Activated T-cell treated with anti-CD3 and anti-CD28 coated beads, Interleukin-2, amount 50 U/mL, for 72 hours (primary cell): Measurements from ENCODE around the gene PRKG1. TPM values are rescaled to one million over a fixed set of nuclear protein-coding genes. Genes with fewer than 3 reads are reported as not detected.

Source experiments
- ATAC-seq, 2 donors: fragments of 150-1000 bp; cut with Tn5 transposase; replicated peaks in 1 of 2; 2 replicates each; pipeline ENCODE4 v1.10.0; 2021; ENCODE audit warnings: moderate library complexity in 2 of 2, mild to moderate bottlenecking in 1 of 2
- DNase-seq, 2 donors: peaks; one replicate each; pipeline ENCODE4 v3.0.0; 2021 to 2022; ENCODE audit warnings: mixed read lengths in 1 of 2
- H3K27ac Mint-ChIP-seq: one replicate; pipeline ENCODE4 v1.8.0; 2022; ENCODE audit warnings: mild to moderate bottlenecking, moderate library complexity, mixed read lengths
- H3K27me3 Mint-ChIP-seq: one replicate; pipeline ENCODE4 v1.8.0; 2022; ENCODE audit warnings: low read depth, mixed read lengths
- H3K36me3 Mint-ChIP-seq, 2 donors: one replicate each; pipeline ENCODE4 v1.8.0; 2022; ENCODE audit warnings: mixed read lengths in 2 of 2, mild to moderate bottlenecking in 1 of 2; ENCODE audit not compliant: insufficient read depth in 2 of 2
- H3K4me1 Mint-ChIP-seq: one replicate; pipeline ENCODE4 v1.8.0; 2022; ENCODE audit warnings: low read depth, mixed read lengths
- H3K4me3 Mint-ChIP-seq, 2 donors: one replicate each; pipeline ENCODE4 v1.8.0; 2022; ENCODE audit warnings: mild to moderate bottlenecking in 2 of 2, mixed read lengths in 2 of 2, moderate library complexity in 2 of 2
- H3K9me3 Mint-ChIP-seq, 2 donors: one replicate each; pipeline ENCODE4 v1.8.0; 2022; ENCODE audit warnings: mixed read lengths in 2 of 2
- total RNA-seq, 2 donors: library from RNA; stranded (reverse); gene quantifications; one replicate each; pipeline ENCODE4 v1.2.3, GENCODE V29; 2022

Gene PRKG1
- total RNA-seq, 2 donors from 2014 or later: not detected

DNA sequence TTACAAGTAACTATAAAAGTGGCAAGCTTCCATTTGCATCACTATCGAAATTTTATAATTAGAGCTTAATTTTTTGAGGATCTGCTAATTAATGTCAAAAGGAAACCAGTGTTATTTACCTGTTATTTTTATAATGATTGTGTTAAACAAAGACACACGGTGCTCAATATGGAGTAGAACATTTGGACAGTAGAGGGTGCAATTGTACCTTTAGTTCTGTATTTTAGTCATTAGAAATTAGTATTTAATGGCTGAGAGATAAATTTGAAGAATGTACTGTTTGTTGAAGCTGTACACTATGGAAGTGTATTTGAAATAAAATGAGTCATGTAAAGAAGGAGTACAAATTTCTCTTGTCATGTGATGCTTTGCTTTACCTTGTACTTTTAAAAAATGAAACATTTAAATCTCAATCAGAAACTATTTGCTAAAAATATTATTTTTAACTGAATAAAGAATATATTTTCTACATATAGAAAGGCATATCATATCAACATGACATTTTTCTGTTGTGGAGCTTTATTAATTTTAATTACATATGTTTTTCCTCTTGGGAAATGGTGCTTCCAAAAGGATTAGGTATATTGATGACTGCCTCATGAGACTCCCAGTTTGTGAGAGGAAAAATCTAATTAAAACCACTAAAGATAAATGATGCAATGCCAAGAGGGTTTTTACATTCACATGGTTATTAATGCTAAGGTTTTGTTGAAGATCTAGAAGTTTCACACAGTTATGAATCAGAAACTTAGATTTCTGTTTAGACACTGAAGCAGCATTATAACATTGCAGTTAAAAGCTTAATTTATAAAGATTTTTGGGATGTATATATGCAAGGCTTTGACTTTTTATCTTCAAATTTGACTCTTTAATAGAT, 10.4 kb upstream of the PRKG1 start:
- H3K4me3 Mint-ChIP-seq: no peak overlapping the region
- ATAC-seq (no peak), DNase-seq (no peak)
- no peak overlapping the region for H3K27ac Mint-ChIP-seq
- H3K27me3 Mint-ChIP-seq: peaks cover 4% of the 10 kb centered on the region
- no peaks in the 10 kb centered on the region for H3K4me1 Mint-ChIP-seq
- H3K36me3 Mint-ChIP-seq: no peaks in the 10 kb centered on the region
- no peaks in the 10 kb centered on the region for H3K9me3 Mint-ChIP-seq

- H3K9me3 Mint-ChIP-seq: no peaks in the 10 kb centered on the region
- no peak overlapping the region for H3K27ac Mint-ChIP-seq
- H3K4me1 Mint-ChIP-seq: no peaks in the 10 kb centered on the region
- DNase-seq (no peak), ATAC-seq (no peak)
- peaks cover 4% of the 10 kb centered on the region for H3K27me3 Mint-ChIP-seq
- no peak overlapping the region for H3K4me3 Mint-ChIP-seq
- H3K36me3 Mint-ChIP-seq: no peaks in the 10 kb centered on the region
These were observed 8.1 kb upstream of the PRKG1 start for GRCh38 chr10:51066231-51066630.

- H3K9me3 Mint-ChIP-seq: no peaks in the 10 kb centered on the region
- peaks cover 13% of the 10 kb centered on the region for H3K4me1 Mint-ChIP-seq
- no peak overlapping the region for H3K27ac Mint-ChIP-seq
- no peak overlapping the region for H3K4me3 Mint-ChIP-seq
- ATAC-seq: no peak
- no peaks in the 10 kb centered on the region for H3K36me3 Mint-ChIP-seq
- H3K27me3 Mint-ChIP-seq: peaks cover 45% of the 10 kb centered on the region
- no peak for DNase-seq
These were observed 2.1 kb upstream of the PRKG1 start for GRCh38 chr10:51072210-51072609.

- no peaks in the 10 kb centered on the region for H3K9me3 Mint-ChIP-seq
- no peak overlapping the region for H3K27ac Mint-ChIP-seq
- peak overlapping the region; percentile 29 to 92 for H3K4me3 Mint-ChIP-seq
- peaks cover 13% of the 10 kb centered on the region for H3K4me1 Mint-ChIP-seq
- no peak for ATAC-seq
- H3K36me3 Mint-ChIP-seq: no peaks in the 10 kb centered on the region
- DNase-seq: no peak
- H3K27me3 Mint-ChIP-seq: peaks cover 45% of the 10 kb centered on the region
These were observed 1.3 kb upstream of the PRKG1 start for GRCh38 chr10:51072921-51073434.

GRCh38 chr10:51073453-51074237, 642 bp upstream of the PRKG1 start:
- peak in 1 of 2 donors; percentile 0 for DNase-seq
- no peaks in the 10 kb centered on the region for H3K9me3 Mint-ChIP-seq
- peaks cover 45% of the 10 kb centered on the region for H3K27me3 Mint-ChIP-seq
- H3K4me1 Mint-ChIP-seq: peaks cover 13% of the 10 kb centered on the region
- H3K36me3 Mint-ChIP-seq: no peaks in the 10 kb centered on the region
- peak overlapping the region; percentile 81 to 92 for H3K4me3 Mint-ChIP-seq
- ATAC-seq: peak; percentile 7 to 18
- H3K27ac Mint-ChIP-seq: no peak overlapping the region

DNA sequence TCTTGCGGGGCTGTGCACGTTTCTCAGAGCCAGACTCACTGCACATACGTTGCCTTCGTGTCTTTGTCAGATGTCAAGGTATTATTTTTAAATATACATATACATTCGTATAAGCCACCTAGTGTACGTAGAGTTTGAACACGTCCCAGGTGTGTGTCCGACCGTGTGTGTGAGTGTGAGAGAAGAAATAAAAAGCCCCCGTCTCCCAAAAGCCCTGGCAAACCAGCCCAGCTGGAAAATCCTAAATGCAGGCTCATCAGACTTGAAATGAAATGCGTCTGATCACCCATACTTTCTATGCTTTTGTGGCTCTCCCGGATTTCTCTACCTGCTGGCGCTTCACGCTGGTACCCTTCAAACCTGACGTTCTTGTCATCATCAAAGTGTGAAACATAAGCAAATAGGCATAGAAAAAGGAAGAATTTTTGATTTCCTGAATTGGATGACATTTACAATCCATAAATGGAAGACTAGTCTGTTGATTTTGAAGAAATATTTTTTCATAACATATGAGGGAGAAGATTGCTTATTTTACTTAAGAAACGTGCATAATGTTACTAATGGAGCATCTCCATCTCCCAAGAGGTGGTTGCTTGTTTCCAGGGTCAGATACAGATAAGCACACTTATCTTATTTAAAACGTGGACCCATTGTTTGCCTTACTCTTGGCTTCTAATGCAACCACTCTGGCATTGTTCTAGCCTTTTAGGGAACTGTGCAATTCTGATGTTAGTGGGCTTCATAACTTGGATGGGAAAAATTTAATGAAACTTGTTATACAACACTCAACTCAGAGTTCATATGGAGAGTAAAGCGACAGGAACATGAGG, 971 bp downstream of the PRKG1 start:
- H3K9me3 Mint-ChIP-seq: no peaks in the 10 kb centered on the region
- ATAC-seq (no peak), DNase-seq (no peak)
- H3K36me3 Mint-ChIP-seq: no peaks in the 10 kb centered on the region
- peak overlapping the region; percentile 81 to 92 for H3K4me3 Mint-ChIP-seq
- H3K4me1 Mint-ChIP-seq: peaks cover 13% of the 10 kb centered on the region
- no peak overlapping the region for H3K27ac Mint-ChIP-seq
- peaks cover 46% of the 10 kb centered on the region for H3K27me3 Mint-ChIP-seq

GRCh38 chr10:51075873-51076229, 1.6 kb downstream of the PRKG1 start:
- no peaks in the 10 kb centered on the region for H3K36me3 Mint-ChIP-seq
- no peak overlapping the region for H3K4me3 Mint-ChIP-seq
- DNase-seq (no peak), ATAC-seq (no peak)
- H3K27me3 Mint-ChIP-seq: peaks cover 52% of the 10 kb centered on the region
- H3K27ac Mint-ChIP-seq: no peak overlapping the region
- H3K9me3 Mint-ChIP-seq: no peaks in the 10 kb centered on the region
- H3K4me1 Mint-ChIP-seq: peaks cover 13% of the 10 kb centered on the region

DNA sequence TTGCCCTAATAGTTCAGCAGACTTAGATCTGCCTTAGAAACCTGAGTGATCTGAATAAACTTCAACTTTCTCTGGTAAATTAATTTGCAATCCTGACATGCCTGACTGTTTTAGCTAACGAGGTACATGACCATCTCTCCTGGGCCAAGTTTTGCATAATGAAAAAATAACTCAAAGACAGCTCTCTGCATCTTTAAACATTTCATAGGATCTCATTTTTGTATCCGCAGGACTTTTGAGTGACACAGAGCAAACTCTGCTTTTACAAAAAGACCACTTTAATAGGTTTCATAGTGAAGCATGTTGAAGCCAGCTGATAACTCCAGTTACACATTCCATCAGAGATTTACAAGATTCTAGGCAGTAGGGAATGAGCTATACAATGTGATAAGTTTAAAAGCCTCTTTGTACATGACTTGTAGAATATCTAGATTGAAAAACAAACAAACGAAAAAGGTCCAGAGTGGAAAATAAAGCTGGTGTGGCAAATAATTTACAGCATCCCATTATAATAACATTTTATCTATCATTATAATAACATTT, 2.1 kb downstream of the PRKG1 start:
- no peak for ATAC-seq
- Mint-ChIP-seq H3K27me3 (peaks cover 53% of the 10 kb centered on the region), H3K4me1 (peaks cover 13% of the 10 kb centered on the region)

GRCh38 chr10:51077074-51077473, 2.8 kb downstream of the PRKG1 start:
- Mint-ChIP-seq H3K4me1 (peaks cover 13% of the 10 kb centered on the region), H3K36me3 (no peaks in the 10 kb centered on the region), H3K4me3 (no peak overlapping the region), H3K27me3 (peaks cover 47% of the 10 kb centered on the region), H3K9me3 (no peaks in the 10 kb centered on the region), H3K27ac (no peak overlapping the region)
- no peak for ATAC-seq
- DNase-seq: no peak

More for the DNA sequence above, 2.1 kb downstream of the PRKG1 start:
- Mint-ChIP-seq H3K36me3 (no peaks in the 10 kb centered on the region), H3K4me3 (no peak overlapping the region), H3K27ac (no peak overlapping the region), H3K9me3 (no peaks in the 10 kb centered on the region)
- no peak for DNase-seq

DNA sequence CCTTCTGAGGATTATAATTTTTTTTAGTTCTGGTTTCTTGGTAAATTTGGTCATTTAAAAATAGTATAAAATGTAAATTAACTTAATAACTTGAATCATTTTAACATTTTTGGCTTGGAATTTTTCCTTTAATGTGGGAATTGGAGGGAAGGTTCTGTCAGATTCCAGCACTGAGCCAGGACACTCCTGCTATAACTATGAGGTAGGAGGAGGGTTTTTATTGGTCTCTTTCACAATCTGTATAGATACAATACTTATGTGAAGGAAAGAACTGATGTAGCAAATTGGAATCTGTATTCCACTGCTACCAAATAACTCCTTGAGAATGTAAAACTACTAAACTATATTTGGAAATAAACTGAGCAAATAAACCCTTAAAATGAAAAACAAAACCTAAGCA, 3.2 kb downstream of the PRKG1 start:
- H3K4me3 Mint-ChIP-seq: no peak overlapping the region
- peaks cover 47% of the 10 kb centered on the region for H3K27me3 Mint-ChIP-seq
- H3K4me1 Mint-ChIP-seq: peaks cover 13% of the 10 kb centered on the region
- H3K9me3 Mint-ChIP-seq: no peaks in the 10 kb centered on the region
- ATAC-seq (no peak), DNase-seq (no peak)
- H3K27ac Mint-ChIP-seq: no peak overlapping the region
- H3K36me3 Mint-ChIP-seq: no peaks in the 10 kb centered on the region

DNA sequence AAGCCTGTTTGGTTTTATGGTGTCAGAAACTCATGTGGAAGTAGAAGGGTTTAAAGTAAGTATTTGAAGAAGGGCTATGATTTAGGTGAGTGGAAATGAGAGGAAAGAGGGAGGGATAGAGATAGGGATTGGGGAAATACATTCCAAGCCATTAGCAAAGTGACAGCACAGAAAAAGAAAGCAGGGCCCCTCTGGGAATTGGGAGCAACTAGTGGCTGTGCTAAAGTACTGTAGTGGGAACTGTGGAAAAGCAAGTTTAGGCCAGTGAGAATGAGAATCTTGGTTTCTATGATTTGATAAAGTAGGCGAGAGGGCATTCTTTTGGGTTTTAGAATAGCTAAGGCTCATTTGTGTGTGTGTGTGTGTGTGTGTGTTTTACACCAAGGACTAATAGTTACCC, 5.0 kb downstream of the PRKG1 start:
- H3K9me3 Mint-ChIP-seq: no peaks in the 10 kb centered on the region
- no peak overlapping the region for H3K27ac Mint-ChIP-seq
- peaks cover 31% of the 10 kb centered on the region for H3K27me3 Mint-ChIP-seq
- H3K4me3 Mint-ChIP-seq: no peak overlapping the region
- ATAC-seq: no peak
- DNase-seq: no peak
- H3K36me3 Mint-ChIP-seq: no peaks in the 10 kb centered on the region
- H3K4me1 Mint-ChIP-seq: peaks cover 10% of the 10 kb centered on the region

GRCh38 chr10:51079766-51080165, 5.5 kb downstream of the PRKG1 start:
- DNase-seq: no peak
- Mint-ChIP-seq H3K4me3 (no peak overlapping the region), H3K9me3 (no peaks in the 10 kb centered on the region)

More at GRCh38 chr10:51079766-51080165, 5.5 kb downstream of the PRKG1 start:
- Mint-ChIP-seq H3K36me3 (no peaks in the 10 kb centered on the region), H3K27me3 (peaks cover 27% of the 10 kb centered on the region), H3K4me1 (peaks cover 6% of the 10 kb centered on the region), H3K27ac (no peak overlapping the region)
- ATAC-seq: no peak
